Activated naive CD4-positive, alpha-beta T cell treated with anti-CD3 and anti-CD28 coated beads, Interleukin-2, amount 50 U/mL, for 72 hours (primary cell): ENCODE results near the gene PRKCH. TPM values are rescaled to one million over a fixed set of nuclear protein-coding genes. Genes with fewer than 3 reads are reported as not detected.
A peak's percentile ranks its signal among the peaks of the same experiment; 100 is the strongest.

Experiments used
- ATAC-seq, 2 donors: fragments of 150-1000 bp; cut with Tn5 transposase; 2 replicates each; pipeline ENCODE4 v1.10.0; 2021; ENCODE audit warnings: mild to moderate bottlenecking in 2 of 2, moderate library complexity in 2 of 2
- DNase-seq, 2 donors: peaks; one replicate each; pipeline ENCODE4 v3.0.0; 2021 to 2022; ENCODE audit warnings: low spot score in 2 of 2
- H3K27ac Mint-ChIP-seq, 2 donors: one replicate each; pipeline ENCODE4 v1.8.0; 2022; ENCODE audit warnings: mild to moderate bottlenecking in 2 of 2, mixed read lengths in 2 of 2
- H3K36me3 Mint-ChIP-seq, 2 donors: one replicate each; pipeline ENCODE4 v1.8.0; 2022; ENCODE audit warnings: mixed read lengths in 2 of 2
- H3K9me3 Mint-ChIP-seq, 2 donors: one replicate each; pipeline ENCODE4 v1.8.0; 2022; ENCODE audit warnings: mixed read lengths in 2 of 2
- total RNA-seq, 2 donors: library from RNA; stranded (reverse); gene quantifications; one replicate each; pipeline ENCODE4 v1.2.3, GENCODE V29; 2022

PRKCH gene
- total RNA-seq, 2 donors from 2014 or later: 131 to 216 TPM

GRCh38 chr14:61386173-61386772 is 64.9 kb downstream of the PRKCH start:
- Mint-ChIP-seq H3K36me3 (no peaks in the 10 kb centered on the region), H3K27ac (no peak overlapping the region), H3K9me3 (no peaks in the 10 kb centered on the region)
- DNase-seq (no peak), ATAC-seq (no peak)

DNA sequence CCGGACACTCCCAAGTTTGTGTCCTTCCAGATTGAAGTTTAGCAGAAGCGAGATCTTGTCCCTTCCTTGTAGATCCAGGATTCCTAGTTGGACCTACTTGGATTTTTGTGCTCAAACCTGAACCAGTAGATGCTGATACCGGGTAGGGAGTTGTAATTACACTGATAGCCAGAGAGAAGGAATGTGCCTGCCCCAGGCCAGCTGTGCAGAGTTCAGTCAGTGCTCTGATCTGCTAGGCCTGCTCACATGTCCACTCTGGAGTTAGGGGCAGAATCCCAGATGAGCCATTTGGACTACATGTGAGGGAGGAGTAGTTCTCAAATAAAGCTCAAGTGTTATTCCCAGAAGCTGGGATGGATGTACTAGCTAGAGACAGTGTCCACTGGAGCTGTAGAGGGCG is 65.7 kb downstream of the PRKCH start:
- Mint-ChIP-seq H3K27ac (no peak overlapping the region), H3K9me3 (no peaks in the 10 kb centered on the region), H3K36me3 (no peaks in the 10 kb centered on the region)
- ATAC-seq (no peak), DNase-seq (no peak)

- H3K9me3 Mint-ChIP-seq: no peaks in the 10 kb centered on the region
- ATAC-seq: peak; percentile 71 to 84
- no peak overlapping the region for H3K27ac Mint-ChIP-seq
- DNase-seq: peak; percentile 38 to 69
- peaks cover 7 to 10% of the 10 kb centered on the region in 2 donors for H3K36me3 Mint-ChIP-seq
Observed at GRCh38 chr14:61388173-61388975, 67.0 kb downstream of the PRKCH start.

- Mint-ChIP-seq H3K9me3 (no peaks in the 10 kb centered on the region), H3K36me3 (peaks cover 13 to 15% of the 10 kb centered on the region in 2 donors), H3K27ac (no peak overlapping the region)
- peak; percentile 17 to 58 for ATAC-seq
- DNase-seq: peak in 1 of 2 donors; percentile 58
Observed at GRCh38 chr14:61388976-61389576, 67.7 kb downstream of the PRKCH start.

DNA sequence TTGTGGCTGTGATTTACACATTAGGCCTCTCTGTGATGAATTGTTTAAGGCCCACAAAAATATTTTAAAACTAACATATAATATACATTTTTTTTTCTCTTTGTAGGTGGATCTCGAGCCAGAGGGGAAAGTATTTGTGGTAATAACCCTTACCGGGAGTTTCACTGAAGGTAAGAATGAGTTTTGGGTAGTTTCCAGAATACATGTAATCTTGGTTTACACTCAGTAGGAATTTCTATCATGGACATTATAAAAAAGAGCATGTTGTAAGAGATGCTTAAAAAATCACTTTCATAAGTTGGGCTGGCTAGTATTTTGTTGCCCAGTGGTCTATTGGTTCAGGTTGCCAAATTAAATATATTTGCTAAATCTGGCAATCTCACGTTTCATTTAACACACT is 69.7 kb downstream of the PRKCH start:
- H3K27ac Mint-ChIP-seq: peak overlapping the region in 1 of 2 donors; percentile 79

DNA sequence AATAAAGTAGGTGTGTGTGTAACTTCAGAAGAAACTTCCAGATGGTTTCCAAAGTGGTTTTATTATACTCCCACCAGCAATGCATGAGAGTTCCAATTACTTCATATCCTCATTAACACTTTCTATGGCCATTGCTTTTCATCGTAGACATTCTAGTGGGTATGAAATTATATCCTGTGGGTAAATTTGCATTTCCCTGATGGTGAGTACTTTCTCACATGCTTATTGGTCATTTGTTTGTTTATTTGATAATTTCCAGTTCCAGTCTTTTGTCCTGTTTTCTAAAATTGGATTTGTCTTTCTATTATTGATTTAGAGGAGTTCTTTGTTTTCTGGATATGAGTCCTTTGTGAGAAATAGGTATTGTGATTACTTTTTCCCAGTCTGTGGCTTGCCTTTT is 70.9 kb downstream of the PRKCH start:
- H3K27ac Mint-ChIP-seq: peak overlapping the region; percentile 82 to 83
- no peaks in the 10 kb centered on the region for H3K9me3 Mint-ChIP-seq
- DNase-seq (no peak), ATAC-seq (no peak)
- H3K36me3 Mint-ChIP-seq: peaks cover 28 to 37% of the 10 kb centered on the region in 2 donors

More for the DNA sequence above, 69.7 kb downstream of the PRKCH start:
- H3K36me3 Mint-ChIP-seq: peaks cover 28 to 31% of the 10 kb centered on the region in 2 donors
- no peaks in the 10 kb centered on the region for H3K9me3 Mint-ChIP-seq
- ATAC-seq (no peak), DNase-seq (no peak)

GRCh38 chr14:61394542-61394941 is 73.2 kb downstream of the PRKCH start:
- H3K27ac Mint-ChIP-seq: peak overlapping the region; percentile 81 to 82
- peaks cover 28 to 43% of the 10 kb centered on the region in 2 donors for H3K36me3 Mint-ChIP-seq
- ATAC-seq (peak; percentile 32 to 54), DNase-seq (no peak)
- no peaks in the 10 kb centered on the region for H3K9me3 Mint-ChIP-seq

- no peaks in the 10 kb centered on the region for H3K9me3 Mint-ChIP-seq
- peaks cover 28 to 43% of the 10 kb centered on the region in 2 donors for H3K36me3 Mint-ChIP-seq
- ATAC-seq (no peak), DNase-seq (no peak)
- peak overlapping the region in 1 of 2 donors; percentile 82 for H3K27ac Mint-ChIP-seq
Observed at GRCh38 chr14:61395115-61395725, 73.8 kb downstream of the PRKCH start.

GRCh38 chr14:61396279-61396678 is 74.9 kb downstream of the PRKCH start:
- Mint-ChIP-seq H3K27ac (peak overlapping the region; percentile 57 to 61), H3K9me3 (no peaks in the 10 kb centered on the region), H3K36me3 (peaks cover 28 to 43% of the 10 kb centered on the region in 2 donors)
- no peak for DNase-seq
- ATAC-seq: no peak

- peaks cover 28 to 45% of the 10 kb centered on the region in 2 donors for H3K36me3 Mint-ChIP-seq
- H3K27ac Mint-ChIP-seq: peak overlapping the region; percentile 57 to 61
- ATAC-seq: no peak
- H3K9me3 Mint-ChIP-seq: no peaks in the 10 kb centered on the region
- DNase-seq: no peak
Observed at GRCh38 chr14:61396694-61397093, 75.3 kb downstream of the PRKCH start.

GRCh38 chr14:61397615-61398014 is 76.2 kb downstream of the PRKCH start:
- H3K36me3 Mint-ChIP-seq: peaks cover 28 to 46% of the 10 kb centered on the region in 2 donors
- no peak for DNase-seq
- ATAC-seq: no peak
- H3K27ac Mint-ChIP-seq: peak overlapping the region; percentile 2 to 57
- no peaks in the 10 kb centered on the region for H3K9me3 Mint-ChIP-seq

DNA sequence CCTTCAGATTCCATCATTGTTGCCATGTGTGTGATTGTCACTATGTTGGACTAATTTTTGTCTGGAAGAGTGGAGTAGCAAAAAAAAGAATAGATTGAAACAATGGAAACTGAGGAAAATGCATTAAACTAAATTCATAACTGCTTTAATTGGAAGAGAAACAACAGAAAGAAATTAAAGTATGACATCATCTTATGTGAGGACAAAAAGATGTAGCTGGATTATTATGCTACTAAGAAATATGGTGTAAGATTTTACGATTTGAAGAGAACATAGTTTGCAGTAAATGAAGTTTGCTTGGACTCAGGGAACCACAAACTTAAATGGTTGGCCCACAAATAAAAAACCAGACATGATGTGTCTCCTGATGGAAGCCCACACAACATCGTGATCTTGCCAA is 76.8 kb downstream of the PRKCH start:
- Mint-ChIP-seq H3K9me3 (no peaks in the 10 kb centered on the region), H3K27ac (peak overlapping the region; percentile 5 to 57), H3K36me3 (peaks cover 22 to 40% of the 10 kb centered on the region in 2 donors)
- ATAC-seq (no peak), DNase-seq (no peak)

- Mint-ChIP-seq H3K27ac (peak overlapping the region in 1 of 2 donors; percentile 65), H3K36me3 (peaks cover 12 to 30% of the 10 kb centered on the region in 2 donors), H3K9me3 (no peaks in the 10 kb centered on the region)
- DNase-seq (no peak), ATAC-seq (no peak)
Observed at GRCh38 chr14:61399365-61399764, 78.0 kb downstream of the PRKCH start.

- no peak for DNase-seq
- ATAC-seq: no peak
- peaks cover 0 to 17% of the 10 kb centered on the region in 2 donors for H3K36me3 Mint-ChIP-seq
- peak overlapping the region in 1 of 2 donors; percentile 38 for H3K27ac Mint-ChIP-seq
- no peaks in the 10 kb centered on the region for H3K9me3 Mint-ChIP-seq
Observed at GRCh38 chr14:61401461-61401860, 80.1 kb downstream of the PRKCH start.

DNA sequence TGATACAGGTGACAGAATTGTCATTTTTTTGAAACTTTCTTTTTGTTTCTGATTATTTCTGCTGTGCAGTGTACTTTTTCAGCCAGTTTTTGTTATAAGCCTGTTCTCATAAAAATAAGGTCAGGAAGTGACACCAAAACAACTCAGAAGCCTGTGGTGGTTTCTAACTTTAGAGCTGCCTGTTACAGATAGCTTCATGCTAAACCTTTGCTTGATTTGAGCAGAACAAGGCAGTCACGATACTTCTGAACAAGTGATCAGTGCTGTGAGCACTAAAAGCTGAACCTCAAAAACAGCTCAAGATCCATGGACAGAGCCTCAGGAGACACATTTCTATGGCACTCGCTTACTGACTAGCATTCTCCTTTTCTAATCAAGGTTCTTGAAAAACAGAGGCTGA is 82.0 kb downstream of the PRKCH start:
- Mint-ChIP-seq H3K36me3 (peaks cover 0 to 8% of the 10 kb centered on the region in 2 donors), H3K9me3 (no peaks in the 10 kb centered on the region), H3K27ac (peak overlapping the region; percentile 77 to 85)
- ATAC-seq: peak; percentile 62
- no peak for DNase-seq

DNA sequence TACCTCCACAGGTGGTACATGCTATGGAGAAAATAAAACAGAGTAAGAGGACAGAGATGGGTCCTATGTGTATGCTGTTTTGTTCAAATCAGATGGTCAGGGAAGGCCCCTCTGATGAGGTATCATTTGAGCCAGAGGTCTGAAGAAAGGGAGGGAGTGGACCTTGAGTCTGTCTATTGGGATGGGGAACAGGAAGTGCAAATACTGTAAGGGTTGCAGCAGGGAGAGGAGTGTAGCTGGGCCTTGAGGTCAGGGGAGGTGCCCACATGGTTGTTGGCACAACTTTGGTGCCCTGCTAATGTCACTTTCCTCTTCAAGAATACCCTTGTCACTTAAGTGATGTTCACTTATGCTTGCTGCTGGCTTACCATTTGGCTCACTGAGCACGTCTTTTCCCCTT is 83.3 kb downstream of the PRKCH start:
- ATAC-seq (no peak), DNase-seq (no peak)
- Mint-ChIP-seq H3K27ac (peak overlapping the region; percentile 22 to 85), H3K36me3 (peaks cover 0 to 5% of the 10 kb centered on the region in 2 donors), H3K9me3 (no peaks in the 10 kb centered on the region)

GRCh38 chr14:61406198-61406597 is 84.8 kb downstream of the PRKCH start:
- Mint-ChIP-seq H3K36me3 (peaks cover 0 to 12% of the 10 kb centered on the region in 2 donors), H3K9me3 (no peaks in the 10 kb centered on the region), H3K27ac (peak overlapping the region; percentile 51 to 77)
- no peak for ATAC-seq
- DNase-seq: no peak
